Activated T-helper 1 cell treated with Interleukin-2 at 50 U/mL for 16 hours (primary cell): ENCODE results near the gene GFRA4.

Experiments
- DNase-seq: peaks from one replicate; pipeline ENCODE4 v3.0.0-alpha.2; 2020; ENCODE audit warnings: low read depth

The GFRA4 gene

GRCh38 chr20:3673221-3674070, 10.2 kb upstream of the GFRA4 start:
- DNase-seq: no peak

GRCh38 chr20:3672547-3673171, 9.5 kb upstream of the GFRA4 start:
- DNase-seq: no peak

GRCh38 chr20:3671986-3672546, 8.9 kb upstream of the GFRA4 start:
- no peak for DNase-seq

GRCh38 chr20:3670945-3671344, 7.7 kb upstream of the GFRA4 start:
- DNase-seq: no peak

- DNase-seq: no peak
Measured at GRCh38 chr20:3670511-3670910, 7.3 kb upstream of the GFRA4 start.

- no peak for DNase-seq
Measured at GRCh38 chr20:3669710-3670367, 6.6 kb upstream of the GFRA4 start.

- DNase-seq: no peak
Measured at GRCh38 chr20:3667434-3668037, 4.3 kb upstream of the GFRA4 start.

GRCh38 chr20:3663858-3664257, 659 bp upstream of the GFRA4 start:
- DNase-seq: no peak

GRCh38 chr20:3661814-3662665, 1.2 kb downstream of the GFRA4 start:
- no peak for DNase-seq

GRCh38 chr20:3661060-3661813, 2.0 kb downstream of the GFRA4 start:
- DNase-seq: no peak

GRCh38 chr20:3660262-3661059, 2.7 kb downstream of the GFRA4 start:
- no peak for DNase-seq

- no peak for DNase-seq
Measured at GRCh38 chr20:3659492-3660261, 3.5 kb downstream of the GFRA4 start.

- no peak for DNase-seq
Measured at GRCh38 chr20:3658716-3659491, 4.3 kb downstream of the GFRA4 start.

GRCh38 chr20:3658019-3658715, 5.0 kb downstream of the GFRA4 start:
- DNase-seq: no peak

GRCh38 chr20:3655131-3655405, 8.1 kb downstream of the GFRA4 start:
- no peak for DNase-seq

- DNase-seq: no peak
Measured at GRCh38 chr20:3654326-3655130, 8.7 kb downstream of the GFRA4 start.

- no peak for DNase-seq
Measured at GRCh38 chr20:3653921-3654320, 9.3 kb downstream of the GFRA4 start.
